Subcutaneous adipose tissue (tissue), 4 donors: ENCODE measurements around the gene MMADHC. TPM values are rescaled to one million over a fixed set of nuclear protein-coding genes. Genes with fewer than 3 reads are reported as not detected.

ENCODE experiments used
- small RNA-seq: library from RNA; depleted of rRNA; stranded (forward); fragments of <200 nt; gene quantifications from one replicate; pipeline ENCODE3, GENCODE V24; 2016
- total RNA-seq, 4 donors: library from RNA; depleted of rRNA; stranded (reverse); fragments of >200 nt; gene quantifications; one replicate each; pipeline ENCODE4 v1.1.0, GENCODE V29; 2016
- TF ChIP-seq, protein P1 (sequence below): fragments of 450-650 bp; IDR thresholded peaks from one replicate; pipeline ENCODE4 v1.5.1; 2016; ENCODE audit warnings: low read depth, mild to moderate bottlenecking, control low read depth, antibody characterized with exemption, moderate library complexity

MMADHC gene
- total RNA-seq, 4 donors from 2014 or later, result 93.2 to 128 (median 103) TPM

DNA sequence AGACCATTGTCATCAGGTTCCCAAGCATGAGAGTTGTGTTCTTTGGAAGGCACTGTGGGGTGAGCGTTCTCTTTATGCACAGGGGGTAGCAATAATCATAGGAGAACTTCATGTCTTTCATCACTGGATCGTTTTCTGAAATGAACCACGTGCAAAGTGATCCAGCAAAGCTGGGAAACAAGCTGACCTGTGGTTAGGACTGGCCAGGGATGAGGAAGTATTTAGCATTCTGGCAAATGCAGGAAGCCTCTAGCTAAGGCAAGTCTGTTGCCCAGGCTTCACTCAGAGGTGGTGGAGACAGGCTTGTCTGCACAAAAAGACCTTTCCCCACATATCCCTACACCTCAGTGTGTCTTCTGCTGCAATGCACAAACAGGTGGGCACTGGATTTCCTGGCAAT is 58.6 kb downstream of the MMADHC start:
- TF ChIP-seq, protein P1, sequence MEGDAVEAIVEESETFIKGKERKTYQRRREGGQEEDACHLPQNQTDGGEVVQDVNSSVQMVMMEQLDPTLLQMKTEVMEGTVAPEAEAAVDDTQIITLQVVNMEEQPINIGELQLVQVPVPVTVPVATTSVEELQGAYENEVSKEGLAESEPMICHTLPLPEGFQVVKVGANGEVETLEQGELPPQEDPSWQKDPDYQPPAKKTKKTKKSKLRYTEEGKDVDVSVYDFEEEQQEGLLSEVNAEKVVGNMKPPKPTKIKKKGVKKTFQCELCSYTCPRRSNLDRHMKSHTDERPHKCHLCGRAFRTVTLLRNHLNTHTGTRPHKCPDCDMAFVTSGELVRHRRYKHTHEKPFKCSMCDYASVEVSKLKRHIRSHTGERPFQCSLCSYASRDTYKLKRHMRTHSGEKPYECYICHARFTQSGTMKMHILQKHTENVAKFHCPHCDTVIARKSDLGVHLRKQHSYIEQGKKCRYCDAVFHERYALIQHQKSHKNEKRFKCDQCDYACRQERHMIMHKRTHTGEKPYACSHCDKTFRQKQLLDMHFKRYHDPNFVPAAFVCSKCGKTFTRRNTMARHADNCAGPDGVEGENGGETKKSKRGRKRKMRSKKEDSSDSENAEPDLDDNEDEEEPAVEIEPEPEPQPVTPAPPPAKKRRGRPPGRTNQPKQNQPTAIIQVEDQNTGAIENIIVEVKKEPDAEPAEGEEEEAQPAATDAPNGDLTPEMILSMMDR, result no peak

DNA sequence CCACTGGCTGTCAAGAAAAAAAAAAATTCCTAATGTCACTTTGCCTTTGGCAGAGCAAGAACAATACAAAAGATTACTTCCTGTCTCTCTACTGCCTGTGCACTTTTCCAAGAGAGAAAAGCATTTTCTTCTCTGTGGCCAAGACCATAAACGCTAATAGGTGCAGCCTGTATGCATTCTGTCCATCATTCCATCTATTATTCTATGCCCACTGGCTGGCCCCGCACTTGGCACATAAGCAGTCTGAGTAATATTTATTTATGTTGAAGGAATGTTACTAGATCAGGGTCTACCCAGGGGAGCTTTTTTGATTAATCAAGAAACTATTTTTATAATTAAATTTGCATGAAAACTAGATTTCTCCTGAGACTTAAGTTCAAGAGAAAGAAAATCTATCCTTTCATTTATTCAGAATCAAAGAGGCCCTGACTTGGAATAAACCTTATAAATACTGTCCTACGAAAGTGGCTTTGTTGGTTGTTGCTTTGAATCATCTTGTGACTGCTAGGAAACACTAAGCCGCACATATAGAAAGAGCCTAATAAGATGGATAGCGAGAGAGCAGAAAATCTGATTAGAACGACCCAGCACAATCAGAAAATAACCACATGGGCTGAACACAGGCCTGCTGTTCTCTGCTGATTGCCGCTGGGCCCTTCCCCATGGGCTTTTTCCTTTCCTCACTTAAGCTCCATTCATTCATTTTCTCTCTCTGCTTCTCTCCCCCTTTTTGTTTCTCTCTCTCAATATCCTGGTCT is 59.4 kb downstream of the MMADHC start:
- TF ChIP-seq, protein P1, result no peak

DNA sequence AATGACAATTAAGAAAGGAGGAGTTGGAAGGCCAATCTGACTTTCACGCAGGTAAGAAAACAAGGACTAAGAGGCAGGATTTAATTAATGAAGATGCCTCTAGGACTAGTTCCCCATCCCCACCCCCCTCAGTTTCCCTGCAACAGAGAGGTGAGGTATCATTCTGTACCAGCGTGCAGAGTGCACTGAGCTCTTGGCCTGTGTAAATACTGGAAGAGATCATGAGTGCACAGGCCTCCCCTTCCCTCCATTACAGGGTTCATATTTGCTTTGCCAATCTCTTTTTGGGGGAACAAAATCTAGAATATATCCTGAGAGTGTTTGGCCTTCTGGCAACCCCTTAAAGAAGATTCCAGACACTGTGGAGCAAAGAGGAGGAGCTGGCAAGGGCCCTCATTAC is 60.9 kb downstream of the MMADHC start:
- TF ChIP-seq, protein P1, result no peak

DNA sequence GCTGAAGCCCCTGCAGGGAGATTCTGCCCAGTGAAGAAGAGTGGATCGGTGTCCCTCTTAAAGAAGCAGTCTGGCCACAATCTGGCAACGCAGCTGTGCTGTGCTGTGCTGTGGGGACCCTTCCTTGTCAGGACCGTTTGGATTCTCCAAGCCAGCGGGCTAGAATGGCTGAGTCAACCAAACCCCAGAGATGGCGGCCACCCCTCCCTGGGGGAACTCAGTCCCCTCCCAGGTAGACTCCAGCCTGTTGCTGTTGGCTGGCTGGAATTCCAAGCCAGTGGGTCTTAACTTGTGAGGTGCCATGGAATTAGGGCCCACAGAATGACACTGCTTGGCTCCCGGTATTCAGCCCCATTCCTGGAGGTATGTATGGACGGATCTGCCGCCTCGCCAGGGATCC is 62.3 kb downstream of the MMADHC start:
- TF ChIP-seq, protein P1, result no peak

Small RNA genes lying within 50 kb of the gene (small RNA-seq; reads per million reads assigned to genes)
- not detected for gene RNU6-601P
